Measurements from ENCODE around the gene NBPF3.

DNA sequence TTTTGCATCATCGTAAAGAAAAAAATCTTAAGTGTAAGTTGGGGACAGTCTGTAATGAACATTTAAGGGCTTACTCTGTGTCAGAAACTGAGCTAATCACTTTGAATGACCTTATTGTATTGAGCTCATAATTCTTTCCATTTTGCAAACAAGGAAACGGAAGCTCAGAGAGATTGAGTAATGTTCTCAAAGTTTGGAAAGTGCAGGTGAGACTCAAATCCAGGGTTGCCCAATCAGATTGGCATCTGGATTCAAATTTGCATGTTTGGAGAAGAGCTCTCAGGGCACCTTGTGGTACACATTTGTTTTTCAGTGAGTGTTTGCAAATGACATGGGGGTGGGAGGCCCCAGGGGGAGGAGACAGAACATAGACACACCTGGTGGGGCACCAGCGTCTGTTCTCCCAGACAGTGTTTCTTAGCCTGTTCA is 77.2 kb downstream of the NBPF3 start:
- TF ChIP-seq SIN3A (IDR thresholded peaks at IDR 0.05; ENCODE audit: borderline replicate concordance, insufficient read depth, low read depth, low read length): no peak
- TF ChIP-seq, protein P1, sequence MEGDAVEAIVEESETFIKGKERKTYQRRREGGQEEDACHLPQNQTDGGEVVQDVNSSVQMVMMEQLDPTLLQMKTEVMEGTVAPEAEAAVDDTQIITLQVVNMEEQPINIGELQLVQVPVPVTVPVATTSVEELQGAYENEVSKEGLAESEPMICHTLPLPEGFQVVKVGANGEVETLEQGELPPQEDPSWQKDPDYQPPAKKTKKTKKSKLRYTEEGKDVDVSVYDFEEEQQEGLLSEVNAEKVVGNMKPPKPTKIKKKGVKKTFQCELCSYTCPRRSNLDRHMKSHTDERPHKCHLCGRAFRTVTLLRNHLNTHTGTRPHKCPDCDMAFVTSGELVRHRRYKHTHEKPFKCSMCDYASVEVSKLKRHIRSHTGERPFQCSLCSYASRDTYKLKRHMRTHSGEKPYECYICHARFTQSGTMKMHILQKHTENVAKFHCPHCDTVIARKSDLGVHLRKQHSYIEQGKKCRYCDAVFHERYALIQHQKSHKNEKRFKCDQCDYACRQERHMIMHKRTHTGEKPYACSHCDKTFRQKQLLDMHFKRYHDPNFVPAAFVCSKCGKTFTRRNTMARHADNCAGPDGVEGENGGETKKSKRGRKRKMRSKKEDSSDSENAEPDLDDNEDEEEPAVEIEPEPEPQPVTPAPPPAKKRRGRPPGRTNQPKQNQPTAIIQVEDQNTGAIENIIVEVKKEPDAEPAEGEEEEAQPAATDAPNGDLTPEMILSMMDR (IDR thresholded peaks at IDR 0.05): no peak
- no peak for TF ChIP-seq POLR2AphosphoS5 (IDR thresholded peaks at IDR 0.05; ENCODE audit: low read depth, low read length)
